ENCODE results near the gene MBNL1. TPM values are rescaled to one million over a fixed set of nuclear protein-coding genes. Genes with fewer than 3 reads are reported as not detected.

MBNL1 gene
- total RNA-seq, 4 donors from 2014 or later: 152 to 286 (median 228) TPM

DNA sequence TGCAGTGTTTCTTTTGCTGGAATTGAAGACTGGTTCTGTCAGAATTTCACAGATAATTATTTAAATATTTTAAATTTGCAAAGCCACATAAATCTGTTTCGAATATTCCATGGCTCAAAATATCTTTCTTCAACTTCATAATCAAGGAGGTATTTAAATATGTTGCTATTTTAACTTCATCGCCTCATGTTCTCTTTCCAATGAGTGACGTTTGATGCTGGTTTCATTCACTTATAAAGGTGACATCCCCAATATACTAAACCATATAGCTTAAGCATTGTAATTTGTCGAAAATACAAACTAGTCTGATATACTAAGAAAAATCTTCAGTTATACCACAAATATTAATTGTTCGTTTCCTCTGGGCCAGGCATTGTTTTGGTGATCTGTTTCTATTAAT, 22.5 kb downstream of the MBNL1 start:
- no peak overlapping the region for H3K4me3 ChIP-seq (ENCODE audit: low read depth, poor library complexity, severe bottlenecking)
- intact Hi-C loops (cut with DNase I; ENCODE audit: low total_unique reads): loop anchor here (10.0 kb wide), 1 partner anchor 624 kb away; no protein-coding TSS in a partner anchor
- 66 to 77% methylated on average over 5 of the region's 5 CpGs for WGBS, 2 donors
- TF ChIP-seq POLR2A (IDR thresholded peaks at IDR 0.05): no peak
- TF ChIP-seq, protein P1, sequence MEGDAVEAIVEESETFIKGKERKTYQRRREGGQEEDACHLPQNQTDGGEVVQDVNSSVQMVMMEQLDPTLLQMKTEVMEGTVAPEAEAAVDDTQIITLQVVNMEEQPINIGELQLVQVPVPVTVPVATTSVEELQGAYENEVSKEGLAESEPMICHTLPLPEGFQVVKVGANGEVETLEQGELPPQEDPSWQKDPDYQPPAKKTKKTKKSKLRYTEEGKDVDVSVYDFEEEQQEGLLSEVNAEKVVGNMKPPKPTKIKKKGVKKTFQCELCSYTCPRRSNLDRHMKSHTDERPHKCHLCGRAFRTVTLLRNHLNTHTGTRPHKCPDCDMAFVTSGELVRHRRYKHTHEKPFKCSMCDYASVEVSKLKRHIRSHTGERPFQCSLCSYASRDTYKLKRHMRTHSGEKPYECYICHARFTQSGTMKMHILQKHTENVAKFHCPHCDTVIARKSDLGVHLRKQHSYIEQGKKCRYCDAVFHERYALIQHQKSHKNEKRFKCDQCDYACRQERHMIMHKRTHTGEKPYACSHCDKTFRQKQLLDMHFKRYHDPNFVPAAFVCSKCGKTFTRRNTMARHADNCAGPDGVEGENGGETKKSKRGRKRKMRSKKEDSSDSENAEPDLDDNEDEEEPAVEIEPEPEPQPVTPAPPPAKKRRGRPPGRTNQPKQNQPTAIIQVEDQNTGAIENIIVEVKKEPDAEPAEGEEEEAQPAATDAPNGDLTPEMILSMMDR (IDR thresholded peaks at IDR 0.05): no peak
- no peak for DNase-seq (ENCODE audit: low spot score in 2 of 2)

GRCh38 chr3:152291649-152292066, 22.9 kb downstream of the MBNL1 start:
- H3K4me3 ChIP-seq (ENCODE audit: low read depth, poor library complexity, severe bottlenecking): no peak overlapping the region
- TF ChIP-seq, protein P1 (IDR thresholded peaks at IDR 0.05): no peak
- no peak for TF ChIP-seq POLR2A (IDR thresholded peaks at IDR 0.05)
- no peak for DNase-seq (ENCODE audit: low spot score in 2 of 2)
- 64 to 68% methylated on average over 4 of the region's 4 CpGs for WGBS, 2 donors
- intact Hi-C loops (cut with DNase I; ENCODE audit: low total_unique reads): loop anchor here (10.0 kb wide), 1 partner anchor 623 kb away; no protein-coding TSS in a partner anchor

GRCh38 chr3:152292366-152292765, 23.6 kb downstream of the MBNL1 start:
- DNase-seq (ENCODE audit: low spot score in 2 of 2): no peak
- intact Hi-C loops (cut with DNase I; ENCODE audit: low total_unique reads): loop anchor here (10.0 kb wide), 1 partner anchor 622 kb away; no protein-coding TSS in a partner anchor
- TF ChIP-seq, protein P1 (IDR thresholded peaks at IDR 0.05): no peak
- TF ChIP-seq POLR2A (IDR thresholded peaks at IDR 0.05): no peak
- WGBS, 2 donors: 35 to 46% methylated on average over 3 of the region's 3 CpGs
- no peak overlapping the region for H3K4me3 ChIP-seq (ENCODE audit: low read depth, poor library complexity, severe bottlenecking)

- WGBS, 2 donors: 42 to 43% methylated on average over 1 of the region's 1 CpG
- intact Hi-C loops (cut with DNase I; ENCODE audit: low total_unique reads): loop anchor here (10.0 kb wide), 1 partner anchor 621 kb away; no protein-coding TSS in a partner anchor
- TF ChIP-seq POLR2A (IDR thresholded peaks at IDR 0.05): no peak
- TF ChIP-seq, protein P1 (IDR thresholded peaks at IDR 0.05): no peak
Measured at GRCh38 chr3:152293347-152294006, 24.7 kb downstream of the MBNL1 start.

GRCh38 chr3:152295344-152295743, 26.6 kb downstream of the MBNL1 start:
- TF ChIP-seq, protein P1 (IDR thresholded peaks at IDR 0.05): no peak
- TF ChIP-seq POLR2A (IDR thresholded peaks at IDR 0.05): no peak
- intact Hi-C loops (cut with DNase I; ENCODE audit: low total_unique reads): loop anchor here (10.0 kb wide), 1 partner anchor 619 kb away; no protein-coding TSS in a partner anchor
- 94 to 100% methylated on average over 1 of the region's 1 CpG for WGBS, 2 donors
- DNase-seq (ENCODE audit: low spot score in 2 of 2): no peak
- no peak overlapping the region for H3K4me3 ChIP-seq (ENCODE audit: low read depth, poor library complexity, severe bottlenecking)

More at GRCh38 chr3:152293347-152294006, 24.7 kb downstream of the MBNL1 start:
- H3K4me3 ChIP-seq (ENCODE audit: low read depth, poor library complexity, severe bottlenecking): no peak overlapping the region
- no peak for DNase-seq (ENCODE audit: low spot score in 2 of 2)
